C1 segment of cervical spinal cord (tissue), 14 donors: ENCODE measurements around the gene FOXL1.

Experiments
- DNase-seq, 14 donors: peaks; one replicate each; lab custom pipeline; 2025; lab: John Stamatoyannopoulos, UW

Gene FOXL1

GRCh38 chr16:86604436-86605193 is 26.3 kb downstream of the FOXL1 start:
- DNase-seq, result no peak

- no peak for DNase-seq
Measured at GRCh38 chr16:86605950-86606349, 27.6 kb downstream of the FOXL1 start.

GRCh38 chr16:86608301-86608747 is 30.0 kb downstream of the FOXL1 start:
- DNase-seq, result no peak

DNA sequence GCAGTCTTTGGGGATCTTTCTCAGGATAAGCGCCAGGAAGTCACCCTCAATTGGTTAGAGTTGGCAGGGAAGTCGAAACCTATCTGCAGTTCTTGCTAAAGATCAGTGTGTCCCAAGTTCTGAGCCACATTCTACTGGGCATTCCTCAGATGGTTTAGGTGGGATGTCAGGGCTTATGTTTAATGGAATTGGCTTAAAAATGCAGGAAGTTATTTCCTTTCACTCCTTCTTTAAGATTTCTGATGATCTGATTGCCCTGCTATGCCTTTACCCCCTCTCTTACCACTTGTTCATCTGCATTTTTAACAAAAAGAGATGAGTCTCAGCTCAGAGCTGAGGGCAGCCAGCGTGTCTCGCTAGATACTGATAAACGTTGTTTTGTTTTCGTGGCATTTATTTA is 30.8 kb downstream of the FOXL1 start:
- DNase-seq, result no peak

GRCh38 chr16:86609661-86610060 is 31.3 kb downstream of the FOXL1 start:
- no peak for DNase-seq

- DNase-seq, result no peak
Measured at GRCh38 chr16:86610779-86611524, 32.6 kb downstream of the FOXL1 start.

DNA sequence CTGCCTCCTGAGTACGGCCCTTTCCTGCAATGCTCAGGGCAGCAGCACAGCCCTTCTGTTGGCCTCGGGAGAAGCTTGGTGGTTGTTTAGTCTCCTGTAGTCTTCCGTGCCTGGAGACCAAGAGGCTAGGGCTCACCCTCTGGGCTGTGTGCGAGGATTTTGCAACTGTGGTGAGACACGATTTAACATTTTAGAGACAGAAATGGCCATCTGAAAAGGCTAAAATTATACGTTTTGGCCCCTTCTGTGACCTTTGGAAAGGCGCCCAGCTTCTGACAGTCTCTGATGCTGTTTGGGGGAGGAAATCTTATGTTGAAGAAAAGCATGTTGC is 33.1 kb downstream of the FOXL1 start:
- no peak for DNase-seq

GRCh38 chr16:86611941-86612340 is 33.6 kb downstream of the FOXL1 start:
- no peak for DNase-seq

DNA sequence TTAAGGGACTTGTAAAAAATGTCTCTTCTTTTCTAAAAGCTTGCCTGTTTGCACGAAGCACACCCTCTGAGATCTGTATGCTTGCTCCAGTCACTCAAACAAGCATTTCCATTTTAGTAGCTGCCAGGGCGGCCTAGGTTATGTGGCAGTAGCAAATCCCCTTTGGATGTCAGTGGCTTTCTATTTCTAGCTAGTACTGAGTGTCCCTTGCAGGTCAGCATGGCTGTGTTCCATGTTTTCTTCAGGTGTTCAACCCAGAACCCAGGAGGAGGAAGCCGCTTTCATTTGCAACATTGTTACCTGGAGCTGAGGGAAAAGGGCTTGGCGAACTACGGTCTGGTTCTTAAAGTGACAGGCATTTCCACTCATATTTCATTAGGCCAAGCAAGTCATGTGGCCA is 36.4 kb downstream of the FOXL1 start:
- DNase-seq, result no peak

GRCh38 chr16:86616906-86617305 is 38.6 kb downstream of the FOXL1 start:
- DNase-seq, result no peak

DNA sequence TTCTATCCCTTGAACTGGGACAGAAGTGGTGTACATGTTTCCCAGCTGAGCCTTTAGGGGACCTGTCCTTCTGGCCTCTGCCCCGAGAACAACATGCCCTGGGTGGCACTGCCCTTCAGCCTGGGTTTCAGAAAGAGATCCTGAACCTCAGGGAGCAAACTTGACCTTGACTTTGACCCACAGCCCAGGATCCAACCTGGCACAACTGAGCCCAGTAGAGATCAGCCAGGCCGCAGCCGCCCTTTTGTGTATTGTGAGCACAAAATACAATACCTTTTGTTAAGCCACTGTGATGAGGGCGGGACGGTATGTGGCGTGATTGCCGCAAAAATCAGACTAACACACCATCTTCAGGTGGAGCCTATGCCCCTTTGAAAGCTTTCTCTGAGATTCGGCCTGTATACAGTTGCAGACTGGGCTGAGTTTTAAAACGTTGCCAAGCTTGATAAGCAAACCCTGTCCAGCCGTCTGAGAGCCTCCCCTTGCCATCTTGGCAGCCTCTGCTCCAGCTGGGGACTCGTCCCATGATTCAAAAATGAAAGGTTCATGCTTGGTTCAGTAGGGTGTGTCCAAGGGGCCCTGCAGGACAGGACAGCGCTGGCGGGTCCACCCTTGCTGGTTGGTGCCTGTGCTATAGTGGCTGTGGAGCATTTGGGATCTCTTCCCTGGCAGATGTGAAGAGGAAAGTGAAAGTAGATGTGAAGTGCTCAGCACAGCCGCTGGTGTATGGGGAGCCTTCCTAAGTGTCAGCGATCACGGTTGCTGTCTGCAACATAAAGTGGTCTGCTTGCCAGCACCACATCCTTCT is 40.3 kb downstream of the FOXL1 start:
- no peak for DNase-seq

DNA sequence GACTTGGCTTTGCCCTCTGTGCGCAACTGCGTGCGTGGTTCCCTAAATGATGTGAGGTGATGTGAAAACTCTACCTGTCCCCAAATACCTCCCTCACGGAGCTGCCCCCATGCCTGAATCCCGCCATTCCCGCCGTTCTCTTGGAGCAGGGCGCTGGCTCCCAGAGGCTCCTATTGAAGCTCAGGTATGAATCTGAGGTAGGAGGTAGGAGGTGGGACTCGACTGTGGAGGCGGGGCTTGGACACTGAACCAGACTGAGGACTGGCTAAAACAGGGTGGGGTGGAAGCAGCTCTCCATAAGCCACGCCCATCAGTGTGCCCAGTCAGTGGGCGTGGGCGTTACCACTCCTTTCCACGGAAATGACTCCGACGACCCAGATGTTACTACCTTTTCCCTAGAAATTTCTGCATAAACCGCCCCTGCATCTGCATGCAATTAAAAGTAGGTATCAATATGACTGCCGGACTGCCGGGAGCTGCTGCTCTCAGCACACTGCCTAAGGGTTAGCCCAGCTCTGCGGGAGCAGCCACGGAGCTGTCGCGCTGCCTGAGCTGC is 41.0 kb downstream of the FOXL1 start:
- DNase-seq, result no peak

DNA sequence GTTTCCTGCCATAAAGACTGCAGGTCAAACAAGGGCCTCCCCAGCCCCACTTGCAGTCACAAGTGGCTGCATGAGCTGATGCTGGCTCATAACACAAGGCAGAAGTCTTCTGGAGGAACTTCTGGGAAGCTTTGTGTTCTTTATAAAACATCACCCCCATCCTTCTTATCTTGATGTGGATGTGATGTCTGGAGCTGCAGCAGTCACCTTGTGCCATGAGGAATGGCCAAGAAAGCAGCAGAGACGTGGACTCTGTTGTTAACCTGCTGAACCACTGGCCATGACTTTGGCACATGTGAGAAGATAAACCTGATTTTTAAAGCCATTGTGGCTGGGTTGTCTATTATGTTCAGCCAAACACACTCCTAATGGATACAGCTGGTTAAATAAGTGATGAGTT is 41.8 kb downstream of the FOXL1 start:
- no peak for DNase-seq

- DNase-seq, result no peak
Measured at GRCh38 chr16:86621966-86622365, 43.6 kb downstream of the FOXL1 start.

GRCh38 chr16:86622700-86623615 is 44.6 kb downstream of the FOXL1 start:
- no peak for DNase-seq

GRCh38 chr16:86625029-86625428 is 46.7 kb downstream of the FOXL1 start:
- DNase-seq, result no peak

DNA sequence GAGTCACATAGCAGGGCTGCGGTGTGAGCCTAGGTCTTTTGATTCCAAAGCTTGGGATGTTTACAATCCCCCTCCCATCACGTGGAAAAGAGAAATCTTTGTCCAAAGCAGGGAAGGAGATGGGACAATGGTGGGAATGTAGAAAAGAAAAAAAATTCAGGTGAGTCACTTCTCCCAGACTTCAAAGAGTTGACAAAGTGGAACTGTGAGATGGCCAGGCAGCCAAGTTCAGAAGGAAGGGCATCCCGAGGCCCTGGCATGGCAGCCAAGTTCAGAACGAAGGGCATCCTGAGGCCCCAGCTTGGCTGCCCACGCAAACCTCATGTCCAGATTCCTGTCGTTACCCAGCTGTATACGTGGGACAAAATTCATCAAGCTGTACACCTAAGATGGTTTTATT is 47.5 kb downstream of the FOXL1 start:
- DNase-seq, result no peak

DNA sequence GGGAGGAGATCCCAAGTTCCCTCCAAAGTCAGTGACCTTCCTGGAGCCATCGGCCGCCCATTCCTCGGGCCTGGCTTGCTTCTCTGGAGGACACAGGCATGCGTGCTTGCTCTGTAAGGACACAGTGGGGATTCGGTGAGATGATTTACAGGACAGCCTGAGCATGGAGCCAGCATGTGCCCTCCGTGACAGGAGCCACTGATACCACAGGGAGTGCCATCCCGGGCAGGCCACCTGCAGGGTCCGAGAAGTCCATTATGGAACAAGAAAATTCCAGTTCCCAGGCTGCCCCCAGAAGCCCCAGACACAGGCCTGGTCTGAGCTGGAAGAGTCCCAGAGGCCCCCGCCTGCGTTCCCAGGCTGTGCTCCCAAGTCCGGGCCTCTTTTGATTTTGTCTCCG is 47.9 kb downstream of the FOXL1 start:
- no peak for DNase-seq

DNA sequence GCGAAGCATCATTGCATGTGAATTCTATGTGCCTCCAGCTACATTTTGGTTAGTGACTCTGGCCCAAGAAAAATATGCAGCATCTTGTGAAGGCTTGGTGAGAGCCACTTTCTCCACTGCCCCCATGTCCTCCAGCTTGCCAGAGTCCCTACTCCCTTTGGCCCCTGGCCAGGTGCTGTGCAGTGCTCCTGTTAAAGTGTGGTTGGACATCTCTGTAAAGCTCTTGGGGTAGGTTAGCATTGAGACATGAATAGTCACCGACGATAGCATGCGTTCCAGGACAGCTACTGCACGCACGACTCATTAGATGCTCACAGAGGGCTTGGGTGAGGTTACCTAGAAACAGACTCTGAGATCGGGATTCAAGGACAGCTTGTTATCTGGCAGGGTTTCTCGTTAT is 48.6 kb downstream of the FOXL1 start:
- no peak for DNase-seq

DNA sequence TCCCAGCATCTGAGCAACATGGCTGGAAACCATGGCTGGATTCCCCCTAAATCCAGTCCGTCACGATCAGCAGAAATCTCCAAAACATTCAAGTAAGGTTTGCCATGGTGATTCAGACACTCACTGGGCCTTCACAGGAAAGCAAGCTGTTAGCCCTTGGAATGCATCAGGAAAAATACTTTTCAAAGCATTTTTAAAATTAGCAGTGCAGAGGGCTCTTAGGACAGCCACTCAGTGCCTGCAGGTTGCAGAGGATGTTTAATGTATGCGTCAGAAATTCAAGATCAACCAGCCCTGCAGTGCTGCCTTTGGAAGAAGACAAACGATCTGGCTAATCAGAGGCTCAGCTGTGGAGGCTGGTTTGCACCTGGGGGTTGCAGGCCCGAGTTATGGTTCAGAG is 50.3 kb downstream of the FOXL1 start:
- no peak for DNase-seq

DNA sequence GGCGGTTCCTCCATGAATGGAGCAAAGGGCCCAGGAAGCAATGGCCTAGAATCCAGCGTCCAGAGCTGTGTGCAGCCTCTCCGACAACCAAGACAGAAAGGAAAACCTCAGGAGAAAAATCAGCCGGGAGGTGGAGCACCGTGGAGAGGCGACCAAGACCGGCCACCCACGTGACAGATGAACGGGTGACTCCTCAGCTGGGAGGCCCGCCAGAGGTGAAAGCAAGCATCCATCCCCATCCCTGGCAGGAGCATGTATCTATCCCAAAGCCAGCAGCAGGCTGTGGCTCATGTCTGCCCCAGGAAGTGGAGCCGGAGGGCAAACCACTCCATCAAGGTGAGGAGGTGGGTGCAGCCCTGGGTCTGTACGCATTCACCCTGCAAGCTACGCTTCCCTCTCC is 52.1 kb downstream of the FOXL1 start:
- DNase-seq, result no peak
